Measurements from ENCODE around the gene ZNF664. TPM values are rescaled to one million over a fixed set of nuclear protein-coding genes. Genes with fewer than 3 reads are reported as not detected.

Gene ZNF664
- polyA plus RNA-seq, 1 experiment = 66.6 TPM

DNA sequence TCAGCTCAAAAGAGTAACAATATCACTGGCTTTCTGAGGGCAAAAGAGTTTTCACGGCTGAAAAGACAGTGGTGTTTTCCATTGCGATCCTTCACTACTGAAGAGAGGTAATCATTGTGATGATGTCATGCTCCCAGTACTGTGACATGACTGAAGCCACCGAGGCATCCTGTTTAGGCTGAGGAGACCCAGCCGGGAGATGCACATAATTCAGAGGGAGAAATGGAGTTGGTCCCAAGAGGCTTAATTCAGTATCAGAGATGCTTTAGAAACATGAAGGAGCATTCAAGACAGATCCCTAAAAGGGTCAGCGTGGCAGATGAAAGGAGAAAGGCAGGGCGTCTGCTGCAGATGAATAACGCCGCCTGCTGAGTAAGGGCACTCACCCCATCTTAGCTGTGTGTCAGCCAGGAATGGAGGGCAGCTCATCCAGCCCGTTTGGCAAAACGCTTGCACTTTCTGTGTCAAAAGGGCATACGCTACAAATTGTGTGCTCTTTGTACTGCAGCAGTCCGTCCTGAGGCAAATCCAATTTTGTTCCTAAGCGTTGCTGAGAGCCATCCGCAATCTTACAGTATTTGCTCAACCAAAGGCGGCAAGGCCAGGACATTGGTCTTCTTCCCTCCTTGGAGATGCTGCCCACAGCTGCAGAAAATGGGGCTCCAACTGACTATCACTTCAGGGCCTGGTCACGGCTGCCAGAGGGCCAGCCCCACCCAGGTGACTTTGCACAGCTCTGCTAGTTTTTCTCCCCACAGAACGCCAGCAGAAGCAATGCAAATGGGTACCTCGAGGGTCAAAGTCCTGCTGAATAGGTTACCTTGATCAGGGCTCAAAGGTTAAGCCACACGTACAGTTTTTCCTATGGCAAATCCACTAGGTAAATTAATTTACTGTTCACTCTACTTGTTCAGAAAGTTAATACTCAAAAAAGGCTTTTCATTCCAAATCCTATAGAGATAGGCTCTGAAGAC lies 23.9 kb upstream of the ZNF664 start:
- ChIA-PET CTCF (interaction anchor here (0.6 kb wide), 1 partner anchor 16 kb away, joined by 3 read pairs; no protein-coding TSS in a partner anchor), POLR2A (no interaction called here)
- TF ChIP-seq, protein P1, sequence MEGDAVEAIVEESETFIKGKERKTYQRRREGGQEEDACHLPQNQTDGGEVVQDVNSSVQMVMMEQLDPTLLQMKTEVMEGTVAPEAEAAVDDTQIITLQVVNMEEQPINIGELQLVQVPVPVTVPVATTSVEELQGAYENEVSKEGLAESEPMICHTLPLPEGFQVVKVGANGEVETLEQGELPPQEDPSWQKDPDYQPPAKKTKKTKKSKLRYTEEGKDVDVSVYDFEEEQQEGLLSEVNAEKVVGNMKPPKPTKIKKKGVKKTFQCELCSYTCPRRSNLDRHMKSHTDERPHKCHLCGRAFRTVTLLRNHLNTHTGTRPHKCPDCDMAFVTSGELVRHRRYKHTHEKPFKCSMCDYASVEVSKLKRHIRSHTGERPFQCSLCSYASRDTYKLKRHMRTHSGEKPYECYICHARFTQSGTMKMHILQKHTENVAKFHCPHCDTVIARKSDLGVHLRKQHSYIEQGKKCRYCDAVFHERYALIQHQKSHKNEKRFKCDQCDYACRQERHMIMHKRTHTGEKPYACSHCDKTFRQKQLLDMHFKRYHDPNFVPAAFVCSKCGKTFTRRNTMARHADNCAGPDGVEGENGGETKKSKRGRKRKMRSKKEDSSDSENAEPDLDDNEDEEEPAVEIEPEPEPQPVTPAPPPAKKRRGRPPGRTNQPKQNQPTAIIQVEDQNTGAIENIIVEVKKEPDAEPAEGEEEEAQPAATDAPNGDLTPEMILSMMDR (IDR thresholded peaks at IDR 0.05; ENCODE audit: low read depth, low read length) = no peak
- no peak overlapping the region for H3K27ac ChIP-seq (ENCODE audit: low read depth, low read length)
- peaks cover 5% of the 10 kb centered on the region; the same call in 1 of the 2 replicates for H3K9me3 ChIP-seq (ENCODE audit: control insufficient read depth, insufficient read depth, low read length)
- no peaks in the 10 kb centered on the region for H3K27me3 ChIP-seq (ENCODE audit: control insufficient read depth, insufficient read depth, low read length)
- DNase-seq (ENCODE audit: low read depth, low spot score) = no peak
- no peak overlapping the region for H3K4me3 ChIP-seq (ENCODE audit: low read depth, low read length)

DNA sequence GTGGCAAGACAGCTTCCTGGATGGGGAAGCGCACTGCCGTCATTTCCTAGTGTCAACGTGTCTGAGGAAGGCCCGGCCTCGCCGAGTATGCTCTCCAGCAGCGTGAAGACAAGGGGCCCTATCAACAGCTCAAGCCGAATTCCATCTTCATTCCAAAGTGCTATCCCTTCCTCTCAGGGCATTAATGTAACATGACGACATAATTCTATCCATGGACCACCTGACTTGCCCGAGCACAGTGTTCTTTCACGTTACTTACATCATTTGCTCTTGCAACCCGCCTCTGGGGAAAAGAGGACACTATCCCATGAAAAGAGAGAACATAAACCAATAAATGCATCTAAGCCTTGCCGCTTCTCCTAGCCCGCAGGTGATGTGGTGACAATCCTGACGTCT lies 23.2 kb upstream of the ZNF664 start:
- H3K9me3 ChIP-seq (ENCODE audit: control insufficient read depth, insufficient read depth, low read length) = peaks cover 7% of the 10 kb centered on the region; the same call in 1 of the 2 replicates
- ChIA-PET POLR2A (no interaction called here), CTCF (no interaction called here)
- no peak for DNase-seq (ENCODE audit: low read depth, low spot score)
- TF ChIP-seq, protein P1 (IDR thresholded peaks at IDR 0.05; ENCODE audit: low read depth, low read length) = no peak
- H3K27ac ChIP-seq (ENCODE audit: low read depth, low read length) = no peak overlapping the region
- no peak overlapping the region for H3K4me3 ChIP-seq (ENCODE audit: low read depth, low read length)
- H3K27me3 ChIP-seq (ENCODE audit: control insufficient read depth, insufficient read depth, low read length) = no peaks in the 10 kb centered on the region

DNA sequence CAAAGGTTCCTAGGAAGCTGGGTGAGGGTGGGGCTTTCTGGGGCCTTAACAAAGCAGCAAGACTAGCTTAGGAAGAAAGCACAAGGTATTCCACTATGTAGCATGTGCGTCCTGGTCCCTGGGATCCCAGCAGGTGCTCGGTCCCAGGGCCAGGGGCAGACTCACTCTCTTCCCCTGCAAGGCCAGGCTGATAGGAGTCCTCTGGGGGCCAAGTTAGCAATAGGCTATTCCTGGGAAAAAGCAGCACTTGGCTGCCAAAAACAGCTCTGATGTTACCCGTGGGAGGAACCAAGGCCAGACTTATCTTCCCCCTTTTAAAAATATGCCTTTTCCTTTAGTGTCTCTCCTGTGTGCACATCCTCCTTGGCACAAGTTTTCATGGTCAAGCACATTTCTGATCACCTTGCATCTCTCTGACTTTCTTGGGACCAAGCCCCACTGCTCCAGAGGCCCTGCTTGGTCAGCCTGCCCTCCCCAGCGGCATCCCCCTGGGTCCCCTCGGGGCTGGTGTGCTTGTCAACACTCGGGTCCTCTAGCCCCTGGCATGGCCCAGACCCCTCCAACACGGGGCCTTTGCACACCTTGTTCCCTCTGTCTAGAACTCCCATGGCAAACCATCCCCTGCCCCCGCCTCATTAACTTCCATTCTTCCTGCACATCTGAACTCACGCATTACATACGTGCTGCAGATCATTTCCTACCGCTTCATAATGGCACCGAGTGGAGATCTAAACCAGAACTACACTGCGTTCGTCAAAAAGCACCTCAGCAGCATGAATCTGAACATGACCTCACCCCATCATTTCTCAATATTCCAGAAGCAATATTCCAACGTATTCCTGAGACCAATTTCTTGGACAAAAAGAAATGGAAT lies 22.3 kb upstream of the ZNF664 start:
- TF ChIP-seq, protein P1 (IDR thresholded peaks at IDR 0.05; ENCODE audit: low read depth, low read length) = no peak
- ChIA-PET POLR2A (no interaction called here), CTCF (interaction anchor here (1.9 to 2.1 kb wide), 2 partner anchors 12 to 45 kb away, joined by 4 to 6 read pairs; no protein-coding TSS in a partner anchor)
- Histone ChIP-seq H3K9me3 (ENCODE audit: control insufficient read depth, insufficient read depth, low read length) (peaks cover 8% of the 10 kb centered on the region; the same call in 1 of the 2 replicates), H3K27me3 (ENCODE audit: control insufficient read depth, insufficient read depth, low read length) (no peaks in the 10 kb centered on the region), H3K4me3 (ENCODE audit: low read depth, low read length) (no peak overlapping the region), H3K27ac (ENCODE audit: low read depth, low read length) (peak overlapping the region; percentile 11)
- no peak for DNase-seq (ENCODE audit: low read depth, low spot score)

DNA sequence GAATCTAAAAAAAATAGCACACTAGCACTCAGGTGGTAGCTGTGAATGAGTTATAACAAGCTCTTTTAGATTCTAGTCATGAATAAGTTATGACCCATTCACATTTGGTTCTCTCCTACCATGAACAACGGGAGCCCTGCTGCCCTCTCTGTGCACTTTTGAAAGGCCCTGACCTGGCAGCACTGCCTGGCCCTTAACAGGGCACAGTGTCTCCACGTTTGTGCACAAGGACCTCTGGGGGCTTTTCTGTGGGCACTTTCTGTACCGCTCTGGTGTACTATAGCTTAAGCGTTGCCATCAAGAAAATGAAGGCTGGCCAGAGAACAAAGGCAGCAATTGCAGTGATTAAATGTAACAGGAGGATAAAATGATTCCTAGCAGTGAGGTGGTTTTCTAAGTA lies 21.5 kb upstream of the ZNF664 start:
- DNase-seq (ENCODE audit: low read depth, low spot score) = no peak
- TF ChIP-seq, protein P1 (IDR thresholded peaks at IDR 0.05; ENCODE audit: low read depth, low read length) = no peak
- POLR2A ChIA-PET = interaction anchor here (0.5 to 1.5 kb wide), 2 partner anchors 9 to 19 kb away, joined by 6 to 11 read pairs; no protein-coding TSS in a partner anchor
- Histone ChIP-seq H3K27me3 (ENCODE audit: control insufficient read depth, insufficient read depth, low read length) (no peaks in the 10 kb centered on the region), H3K27ac (ENCODE audit: low read depth, low read length) (no peak overlapping the region), H3K9me3 (ENCODE audit: control insufficient read depth, insufficient read depth, low read length) (peaks cover 8% of the 10 kb centered on the region; the same call in 1 of the 2 replicates), H3K4me3 (ENCODE audit: low read depth, low read length) (no peak overlapping the region)
- CTCF ChIA-PET = interaction anchor here (1.9 to 2.1 kb wide), 2 partner anchors 13 to 46 kb away, joined by 4 to 6 read pairs; no protein-coding TSS in a partner anchor

All from AG04450 (cell line).